IPS-15b (cell line): Measurements from ENCODE around the gene PLCB1.

Source experiments
- H3K27me3 ChIP-seq: one replicate; pipeline ENCODE4 v1.6.1; 2013; ENCODE audit warnings: low read length; ENCODE audit not compliant: control insufficient read depth, insufficient read depth
- H3K36me3 ChIP-seq: one replicate; pipeline ENCODE4 v1.6.1; 2013; ENCODE audit warnings: low read length; ENCODE audit not compliant: control insufficient read depth, insufficient read depth
- H3K4me1 ChIP-seq: one replicate; pipeline ENCODE4 v1.6.1; 2013; ENCODE audit warnings: mild to moderate bottlenecking, low read length; ENCODE audit not compliant: control insufficient read depth, insufficient read depth
- H3K4me3 ChIP-seq: one replicate; pipeline ENCODE4 v1.5.1; 2013; ENCODE audit warnings: low read depth, low read length
- H3K9ac ChIP-seq: one replicate; pipeline ENCODE4 v1.6.1; 2013; ENCODE audit warnings: low read depth, mild to moderate bottlenecking, low read length
- H3K9me3 ChIP-seq: one replicate; pipeline ENCODE4 v1.6.1; 2013; ENCODE audit warnings: mild to moderate bottlenecking, low read length; ENCODE audit not compliant: control insufficient read depth, insufficient read depth

The PLCB1 gene

DNA sequence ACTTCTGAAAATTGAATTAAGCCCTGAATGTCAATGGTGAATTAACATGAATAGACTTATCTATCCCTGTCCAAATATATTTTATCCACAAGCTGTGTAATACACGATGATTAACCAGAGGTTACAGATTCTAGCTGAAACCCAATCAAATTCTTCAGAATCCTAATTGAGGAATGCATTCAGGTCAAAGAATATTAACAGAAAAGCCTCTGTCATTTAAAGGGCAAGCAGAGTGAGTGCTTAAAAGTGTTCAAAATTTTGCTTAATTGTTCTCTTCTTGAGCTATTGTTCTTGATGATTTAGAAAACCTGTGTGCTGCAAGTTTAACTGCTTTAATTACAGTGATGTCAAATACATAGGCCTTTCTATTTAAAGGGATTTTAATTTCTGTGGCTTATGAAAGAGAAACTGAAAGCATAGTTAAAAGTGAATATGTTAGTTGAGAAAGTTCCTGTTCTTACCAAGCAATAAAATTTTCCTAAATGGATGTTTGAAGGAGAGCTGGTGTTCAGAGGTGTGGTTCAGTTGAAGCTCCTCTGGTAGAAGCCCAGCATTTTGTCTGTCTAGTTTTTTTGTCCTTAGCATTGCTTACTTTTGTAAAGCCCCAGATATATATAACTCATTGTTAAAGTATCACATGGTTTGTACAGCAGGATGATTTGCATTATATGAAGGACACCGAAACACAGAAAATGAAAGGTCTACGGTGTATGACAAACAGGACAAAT, 470.5 kb downstream of the PLCB1 start:
- Histone ChIP-seq H3K4me1 (peaks cover 7% of the 10 kb centered on the region), H3K4me3 (no peak overlapping the region), H3K36me3 (no peaks in the 10 kb centered on the region), H3K27me3 (no peaks in the 10 kb centered on the region), H3K9ac (no peak overlapping the region), H3K9me3 (no peaks in the 10 kb centered on the region)

DNA sequence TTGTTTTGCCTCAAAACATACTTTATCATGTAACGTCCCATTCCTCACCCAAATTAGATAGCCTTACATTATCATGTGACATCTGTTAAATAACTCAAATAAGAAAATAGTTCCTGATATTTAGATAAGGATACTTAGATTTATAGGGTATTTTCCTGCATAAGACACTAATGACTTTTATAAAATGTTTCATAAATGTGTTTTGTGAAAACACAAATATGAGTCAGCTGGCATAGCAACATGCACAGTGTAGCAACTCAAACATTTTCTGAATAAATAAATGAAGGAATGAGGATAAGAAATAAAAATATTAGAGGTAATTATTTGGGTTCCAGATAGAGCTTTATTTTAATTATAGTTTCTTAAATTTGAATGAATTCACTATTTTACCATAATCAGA, 476.4 kb downstream of the PLCB1 start:
- Histone ChIP-seq H3K9ac (no peak overlapping the region), H3K27me3 (no peaks in the 10 kb centered on the region), H3K9me3 (no peaks in the 10 kb centered on the region), H3K36me3 (no peaks in the 10 kb centered on the region), H3K4me1 (no peaks in the 10 kb centered on the region), H3K4me3 (no peak overlapping the region)

DNA sequence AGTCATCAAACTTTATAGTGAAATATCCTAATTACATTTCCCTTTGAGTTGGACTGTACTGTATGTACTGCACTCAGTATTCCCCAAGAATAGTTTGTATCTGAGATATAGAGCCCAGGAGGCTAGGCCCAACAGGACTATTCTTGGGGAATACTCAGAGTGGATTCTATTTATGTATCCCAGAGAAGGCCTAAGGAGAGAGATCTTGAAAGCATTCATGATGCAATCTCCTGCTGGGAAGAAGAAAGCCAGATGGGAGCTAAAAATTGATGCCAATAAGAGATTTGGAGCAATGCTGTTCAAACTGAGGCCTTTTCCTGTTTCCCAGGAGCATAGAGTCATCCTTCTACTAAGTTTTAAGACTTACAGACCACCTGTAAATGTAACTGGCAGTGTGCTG, 484.7 kb downstream of the PLCB1 start:
- no peaks in the 10 kb centered on the region for H3K9me3 ChIP-seq

DNA sequence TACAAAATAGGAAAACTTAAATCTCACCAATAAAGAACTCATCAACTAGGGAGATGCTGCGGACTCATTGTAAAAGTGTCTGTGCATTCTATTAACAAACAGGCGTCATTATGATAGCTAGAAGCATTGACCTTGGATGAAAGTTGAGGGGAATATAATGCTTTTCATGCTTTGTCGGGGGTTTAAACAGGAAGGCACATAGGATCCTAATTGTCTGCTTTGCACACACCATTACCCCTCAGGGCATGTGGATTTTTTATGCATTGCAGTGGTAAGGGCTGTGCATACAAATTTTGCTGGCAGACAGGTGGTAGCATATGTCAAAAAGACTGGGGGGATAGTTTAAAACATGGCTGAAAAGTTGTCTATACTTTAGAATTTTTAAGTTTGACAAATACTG, 488.9 kb downstream of the PLCB1 start:
- Histone ChIP-seq H3K4me1 (no peaks in the 10 kb centered on the region), H3K9me3 (no peaks in the 10 kb centered on the region), H3K9ac (no peak overlapping the region), H3K4me3 (no peak overlapping the region), H3K36me3 (no peaks in the 10 kb centered on the region), H3K27me3 (no peaks in the 10 kb centered on the region)

More for the DNA sequence above, 484.7 kb downstream of the PLCB1 start:
- Histone ChIP-seq H3K4me1 (no peaks in the 10 kb centered on the region), H3K36me3 (no peaks in the 10 kb centered on the region), H3K27me3 (no peaks in the 10 kb centered on the region), H3K4me3 (no peak overlapping the region), H3K9ac (no peak overlapping the region)

DNA sequence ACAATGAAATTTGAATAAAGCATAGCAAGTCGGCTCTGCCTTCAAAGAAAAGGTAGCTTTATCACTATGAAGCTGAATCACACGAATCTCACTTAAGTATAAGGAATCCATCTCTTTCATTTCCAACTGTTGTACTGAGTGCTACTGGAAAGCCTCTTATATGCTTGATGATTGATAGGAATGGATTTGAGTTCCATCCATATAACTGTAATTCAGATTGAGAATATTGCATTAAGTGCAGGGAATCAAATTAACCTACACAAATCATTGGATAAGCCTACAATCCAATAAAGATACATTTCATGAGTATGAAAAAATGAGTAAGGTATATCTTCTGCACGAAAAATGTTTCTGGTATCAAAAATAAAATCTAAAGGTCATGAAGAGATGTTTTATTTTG, 492.0 kb downstream of the PLCB1 start:
- H3K9me3 ChIP-seq: no peaks in the 10 kb centered on the region
- H3K4me1 ChIP-seq: no peaks in the 10 kb centered on the region
- H3K27me3 ChIP-seq: no peaks in the 10 kb centered on the region
- no peaks in the 10 kb centered on the region for H3K36me3 ChIP-seq
- H3K4me3 ChIP-seq: no peak overlapping the region
- no peak overlapping the region for H3K9ac ChIP-seq

DNA sequence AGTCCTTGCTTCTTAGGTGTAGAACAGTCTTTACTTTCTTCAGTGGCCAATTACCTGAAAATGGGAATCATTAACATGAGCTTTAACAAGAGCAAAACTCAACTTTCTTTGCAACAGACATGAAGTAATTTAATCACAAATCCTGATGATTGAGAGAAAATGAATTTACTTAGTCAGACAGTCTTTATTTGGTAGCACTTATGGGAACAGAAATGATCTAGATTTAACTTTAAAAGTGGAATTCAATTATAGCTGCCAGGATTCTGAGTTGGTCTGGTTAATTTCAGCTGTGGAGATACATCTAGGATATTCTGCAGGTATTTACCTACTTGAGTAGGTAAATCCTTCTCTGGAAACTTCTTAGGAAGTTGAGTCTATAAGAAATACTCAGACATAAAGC, 492.6 kb downstream of the PLCB1 start:
- Histone ChIP-seq H3K9me3 (no peaks in the 10 kb centered on the region), H3K4me3 (no peak overlapping the region), H3K9ac (no peak overlapping the region)

DNA sequence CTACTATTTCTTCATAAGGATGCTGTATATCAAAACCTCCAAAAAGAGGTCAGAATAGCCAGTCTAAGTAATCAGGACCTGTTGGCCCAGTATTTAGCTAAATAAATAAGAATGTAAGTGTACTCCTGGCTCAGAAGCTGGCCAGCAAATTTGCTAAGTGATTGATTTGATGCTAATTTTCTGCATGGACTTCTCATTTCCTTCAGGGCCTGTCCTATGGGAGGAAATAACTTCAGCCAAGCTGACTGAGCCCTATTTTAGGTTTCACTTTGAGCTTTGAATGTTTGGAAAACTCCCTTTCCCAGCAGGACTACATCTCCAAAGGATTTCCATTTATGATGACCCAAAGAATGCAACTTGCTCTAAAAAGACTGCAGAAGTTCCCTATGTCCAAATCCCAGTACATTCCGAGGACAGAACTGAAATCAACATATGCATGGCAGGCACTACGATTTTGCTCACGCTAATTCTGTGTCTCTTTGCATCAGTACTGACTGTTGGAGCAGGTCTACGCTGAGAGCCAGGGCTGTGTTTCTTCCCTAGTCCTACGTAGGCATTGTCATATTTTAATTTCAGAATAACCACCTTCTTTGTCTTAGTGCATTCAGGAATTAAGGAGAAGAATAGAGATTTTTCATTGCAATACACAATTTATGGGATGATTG, 495.4 kb downstream of the PLCB1 start:
- H3K9ac ChIP-seq: no peak overlapping the region
- no peak overlapping the region for H3K4me3 ChIP-seq

More for the DNA sequence above, 492.6 kb downstream of the PLCB1 start:
- no peaks in the 10 kb centered on the region for H3K27me3 ChIP-seq
- no peaks in the 10 kb centered on the region for H3K4me1 ChIP-seq
- H3K36me3 ChIP-seq: no peaks in the 10 kb centered on the region

DNA sequence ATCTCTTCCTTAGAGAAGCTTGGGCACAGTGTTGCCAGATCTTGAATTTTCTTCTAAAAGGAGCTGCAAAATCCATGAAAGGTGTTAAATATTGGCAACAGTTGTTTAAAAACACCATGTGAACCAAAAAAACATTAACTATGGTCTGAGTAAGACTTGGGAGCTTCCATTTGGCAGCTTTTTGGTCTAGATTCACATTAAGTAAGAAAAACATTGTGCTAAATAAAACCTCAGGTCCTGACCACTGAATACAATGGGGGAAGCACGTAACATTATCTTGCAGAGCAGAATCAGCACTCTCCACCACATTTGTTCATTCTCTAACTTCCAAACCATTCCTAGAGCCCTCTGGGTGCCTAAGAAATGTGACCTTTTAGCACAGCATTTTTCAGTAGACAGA, 499.2 kb downstream of the PLCB1 start:
- H3K27me3 ChIP-seq: no peaks in the 10 kb centered on the region
- no peaks in the 10 kb centered on the region for H3K36me3 ChIP-seq
- no peak overlapping the region for H3K4me3 ChIP-seq
- H3K4me1 ChIP-seq: no peaks in the 10 kb centered on the region
- H3K9ac ChIP-seq: no peak overlapping the region
- H3K9me3 ChIP-seq: no peaks in the 10 kb centered on the region

More for the DNA sequence above, 495.4 kb downstream of the PLCB1 start:
- H3K36me3 ChIP-seq: no peaks in the 10 kb centered on the region
- no peaks in the 10 kb centered on the region for H3K27me3 ChIP-seq
- H3K4me1 ChIP-seq: no peaks in the 10 kb centered on the region
- H3K9me3 ChIP-seq: no peaks in the 10 kb centered on the region

DNA sequence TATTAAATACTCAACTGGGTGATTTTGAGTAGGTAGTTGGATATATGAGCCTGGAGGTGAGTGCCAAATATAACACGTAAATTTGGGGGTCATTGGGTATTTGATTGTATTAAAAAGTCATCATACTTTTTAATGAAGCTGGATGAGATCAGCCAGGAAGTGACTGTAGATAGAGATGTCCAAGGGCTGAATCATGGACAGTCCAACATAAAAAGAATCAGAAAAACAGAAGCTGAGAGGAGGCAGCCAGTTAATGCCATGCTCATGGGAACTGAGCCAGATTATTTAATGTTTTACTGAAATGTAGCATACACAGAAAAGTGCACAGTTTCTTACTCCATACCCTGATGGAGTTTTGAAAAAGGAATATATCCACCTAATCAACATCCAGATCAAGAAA, 501.3 kb downstream of the PLCB1 start:
- H3K4me3 ChIP-seq: no peak overlapping the region
- no peaks in the 10 kb centered on the region for H3K27me3 ChIP-seq
- no peaks in the 10 kb centered on the region for H3K36me3 ChIP-seq
- no peaks in the 10 kb centered on the region for H3K4me1 ChIP-seq
- no peaks in the 10 kb centered on the region for H3K9me3 ChIP-seq
- no peak overlapping the region for H3K9ac ChIP-seq

DNA sequence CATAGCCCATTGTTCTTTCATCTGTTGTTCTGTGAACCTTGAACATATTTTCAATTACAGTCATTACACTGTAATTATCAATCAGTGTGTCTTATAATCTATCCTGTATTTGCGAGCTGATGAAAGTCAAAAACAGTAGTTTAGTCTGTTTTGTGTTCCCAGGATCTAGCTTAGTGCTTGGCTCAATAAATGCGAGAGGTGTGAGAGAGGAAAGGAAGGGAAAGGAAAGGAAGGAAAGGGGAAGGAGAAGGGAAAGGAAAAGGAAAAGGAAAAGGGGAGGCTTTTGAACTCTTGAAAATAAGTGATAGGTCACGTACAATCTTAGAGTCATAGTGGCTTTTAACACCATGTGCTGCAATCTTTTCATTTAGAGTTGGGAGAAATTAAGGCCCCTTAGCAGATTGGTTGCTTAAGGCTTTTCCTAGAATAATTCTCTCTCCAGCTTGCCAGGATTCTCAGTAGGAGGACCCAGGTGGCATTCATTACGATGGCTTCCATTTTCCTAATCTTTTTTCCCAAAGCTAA, 503.0 kb downstream of the PLCB1 start:
- Histone ChIP-seq H3K4me1 (no peaks in the 10 kb centered on the region), H3K27me3 (no peaks in the 10 kb centered on the region), H3K36me3 (no peaks in the 10 kb centered on the region), H3K4me3 (no peak overlapping the region), H3K9ac (no peak overlapping the region), H3K9me3 (no peaks in the 10 kb centered on the region)

DNA sequence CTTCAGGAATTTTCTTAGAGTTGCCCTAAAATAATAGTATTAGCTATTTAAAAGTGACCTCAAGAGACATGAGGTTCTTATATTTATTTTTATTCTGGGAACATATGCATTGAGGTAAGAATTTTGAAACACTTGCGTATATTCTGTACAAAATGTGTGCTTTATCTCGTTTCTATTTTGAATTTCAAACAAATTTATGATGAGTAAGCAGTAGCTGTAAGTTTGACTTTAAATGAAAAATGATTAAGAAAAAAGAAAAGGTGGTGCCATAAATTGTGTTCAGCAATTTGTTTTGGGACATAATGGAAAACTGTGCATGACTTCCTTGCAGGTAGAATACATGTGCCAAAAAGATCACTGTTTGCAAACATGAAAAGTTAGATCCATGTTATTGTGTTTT, 503.8 kb downstream of the PLCB1 start:
- H3K4me1 ChIP-seq: no peaks in the 10 kb centered on the region
- no peak overlapping the region for H3K9ac ChIP-seq
- H3K9me3 ChIP-seq: no peaks in the 10 kb centered on the region
- no peak overlapping the region for H3K4me3 ChIP-seq
- H3K36me3 ChIP-seq: no peaks in the 10 kb centered on the region
- no peaks in the 10 kb centered on the region for H3K27me3 ChIP-seq
